ENCODE measurements around the gene LIMK2.

GRCh38 chr22:31277741-31278140 lies 65.6 kb downstream of the LIMK2 start:
- TF ChIP-seq, protein P1, sequence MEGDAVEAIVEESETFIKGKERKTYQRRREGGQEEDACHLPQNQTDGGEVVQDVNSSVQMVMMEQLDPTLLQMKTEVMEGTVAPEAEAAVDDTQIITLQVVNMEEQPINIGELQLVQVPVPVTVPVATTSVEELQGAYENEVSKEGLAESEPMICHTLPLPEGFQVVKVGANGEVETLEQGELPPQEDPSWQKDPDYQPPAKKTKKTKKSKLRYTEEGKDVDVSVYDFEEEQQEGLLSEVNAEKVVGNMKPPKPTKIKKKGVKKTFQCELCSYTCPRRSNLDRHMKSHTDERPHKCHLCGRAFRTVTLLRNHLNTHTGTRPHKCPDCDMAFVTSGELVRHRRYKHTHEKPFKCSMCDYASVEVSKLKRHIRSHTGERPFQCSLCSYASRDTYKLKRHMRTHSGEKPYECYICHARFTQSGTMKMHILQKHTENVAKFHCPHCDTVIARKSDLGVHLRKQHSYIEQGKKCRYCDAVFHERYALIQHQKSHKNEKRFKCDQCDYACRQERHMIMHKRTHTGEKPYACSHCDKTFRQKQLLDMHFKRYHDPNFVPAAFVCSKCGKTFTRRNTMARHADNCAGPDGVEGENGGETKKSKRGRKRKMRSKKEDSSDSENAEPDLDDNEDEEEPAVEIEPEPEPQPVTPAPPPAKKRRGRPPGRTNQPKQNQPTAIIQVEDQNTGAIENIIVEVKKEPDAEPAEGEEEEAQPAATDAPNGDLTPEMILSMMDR (conservative IDR thresholded peaks at IDR 0.05; ENCODE audit: low read depth, low read length) = no peak
- no peak for TF ChIP-seq EZH2 (IDR thresholded peaks at IDR 0.05; ENCODE audit: borderline replicate concordance, low read depth, low read length, poor library complexity, severe bottlenecking)
